ENCODE measurements around the gene TERT.
"Not testable (repeated sequence)": the region's sequence is repeated elsewhere in the genome, so short reads cannot be mapped to it uniquely, and the experiment has no call there.

TERT gene

GRCh38 chr5:1232780-1233179 lies 62.1 kb downstream of the TERT start:
- CTCF ChIA-PET = no interaction called here
- 95% methylated on average over 25 of the region's 25 CpGs for WGBS (ENCODE audit: insufficient coverage)
- H3K27me3 ChIP-seq (replicated peaks in 2 of 5; ENCODE audit: control insufficient read depth in 4 of 5, insufficient read depth in 5 of 5, low read length in 4 of 5) = peaks cover 0 to 44% (median 2%) of the 10 kb centered on the region in 5 experiments
- DNase-seq = no peak
- H3K36me3 ChIP-seq (ENCODE audit: control insufficient read depth in 4 of 4, insufficient read depth in 4 of 4, low read length in 3 of 4) = no peaks in the 10 kb centered on the region
- H3K4me3 ChIP-seq (ENCODE audit: control insufficient read depth in 1 of 7, extremely low read depth in 1 of 7, insufficient read depth in 4 of 7, low read depth in 2 of 7, low read length in 6 of 7) = no peak overlapping the region
- H3K4me1 ChIP-seq (ENCODE audit: control extremely low read depth in 1 of 4, control insufficient read depth in 4 of 4, insufficient read depth in 4 of 4, low read length in 3 of 4) = no peaks in the 10 kb centered on the region
- peaks cover 3 to 24% (median 7%) of the 10 kb centered on the region in 5 experiments for H3K9me3 ChIP-seq (ENCODE audit: control extremely low read depth in 1 of 5, control insufficient read depth in 4 of 5, insufficient read depth in 2 of 5, low read depth in 1 of 5, low read length in 4 of 5)
- POLR2A ChIA-PET = interaction anchor here (0.8 kb wide), 1 partner anchor 14 kb away, joined by 3 read pairs; no protein-coding TSS in a partner anchor
- no peak overlapping the region for H3K27ac ChIP-seq (ENCODE audit: insufficient read depth in 1 of 2, low read depth in 1 of 2, low read length in 2 of 2, poor library complexity in 1 of 2, severe bottlenecking in 2 of 2)

- Histone ChIP-seq H3K4me1 (ENCODE audit: control extremely low read depth in 1 of 4, control insufficient read depth in 4 of 4, insufficient read depth in 4 of 4, low read length in 3 of 4) (no peaks in the 10 kb centered on the region), H3K4me3 (ENCODE audit: control insufficient read depth in 1 of 7, extremely low read depth in 1 of 7, insufficient read depth in 4 of 7, low read depth in 2 of 7, low read length in 6 of 7) (no peak overlapping the region), H3K27ac (ENCODE audit: insufficient read depth in 1 of 2, low read depth in 1 of 2, low read length in 2 of 2, poor library complexity in 1 of 2, severe bottlenecking in 2 of 2) (no peak overlapping the region), H3K36me3 (ENCODE audit: control insufficient read depth in 4 of 4, insufficient read depth in 4 of 4, low read length in 3 of 4) (no peaks in the 10 kb centered on the region), H3K27me3 (replicated peaks in 2 of 5; ENCODE audit: control insufficient read depth in 4 of 5, insufficient read depth in 5 of 5, low read length in 4 of 5) (peaks cover 0 to 55% (median 2%) of the 10 kb centered on the region in 5 experiments), H3K9me3 (ENCODE audit: control extremely low read depth in 1 of 5, control insufficient read depth in 4 of 5, insufficient read depth in 2 of 5, low read depth in 1 of 5, low read length in 4 of 5) (peaks cover 0 to 20% (median 7%) of the 10 kb centered on the region in 5 experiments)
- WGBS (ENCODE audit: insufficient coverage) = 81% methylated on average over 13 of the region's 13 CpGs
- ChIA-PET CTCF (interaction anchor here (1.5 kb wide), 1 partner anchor 57 kb away, joined by 4 read pairs; no protein-coding TSS in a partner anchor), POLR2A (no interaction called here)
- no peak for DNase-seq
Observed at GRCh38 chr5:1231354-1231905, 63.4 kb downstream of the TERT start.

GRCh38 chr5:1230551-1230950 lies 64.3 kb downstream of the TERT start:
- CTCF ChIA-PET = interaction anchor here (1.5 kb wide), 1 partner anchor 56 kb away, joined by 4 read pairs; no protein-coding TSS in a partner anchor
- WGBS (ENCODE audit: insufficient coverage) = 93% methylated on average over 16 of the region's 17 CpGs
- no peak for DNase-seq

GRCh38 chr5:1229822-1230221 lies 65.0 kb downstream of the TERT start:
- WGBS (ENCODE audit: insufficient coverage) = 56% methylated on average over 5 of the region's 7 CpGs
- Histone ChIP-seq H3K27ac (ENCODE audit: insufficient read depth in 1 of 2, low read depth in 1 of 2, low read length in 2 of 2, poor library complexity in 1 of 2, severe bottlenecking in 2 of 2) (no peak overlapping the region), H3K4me3 (ENCODE audit: control insufficient read depth in 1 of 7, extremely low read depth in 1 of 7, insufficient read depth in 4 of 7, low read depth in 2 of 7, low read length in 6 of 7) (no peak overlapping the region), H3K27me3 (replicated peaks in 2 of 5; ENCODE audit: control insufficient read depth in 4 of 5, insufficient read depth in 5 of 5, low read length in 4 of 5) (peaks cover 0 to 53% (median 4%) of the 10 kb centered on the region in 5 experiments), H3K4me1 (ENCODE audit: control extremely low read depth in 1 of 4, control insufficient read depth in 4 of 4, insufficient read depth in 4 of 4, low read length in 3 of 4) (no peaks in the 10 kb centered on the region), H3K36me3 (ENCODE audit: control insufficient read depth in 4 of 4, insufficient read depth in 4 of 4, low read length in 3 of 4) (no peaks in the 10 kb centered on the region), H3K9me3 (ENCODE audit: control extremely low read depth in 1 of 5, control insufficient read depth in 4 of 5, insufficient read depth in 2 of 5, low read depth in 1 of 5, low read length in 4 of 5) (peaks cover 0 to 4% (median 0%) of the 10 kb centered on the region in 5 experiments)
- DNase-seq = no peak
- ChIA-PET POLR2A (no interaction called here), CTCF (interaction anchor here (1.5 kb wide), 1 partner anchor 55 kb away, joined by 4 read pairs; no protein-coding TSS in a partner anchor)

More at GRCh38 chr5:1230551-1230950, 64.3 kb downstream of the TERT start:
- Histone ChIP-seq H3K9me3 (ENCODE audit: control extremely low read depth in 1 of 5, control insufficient read depth in 4 of 5, insufficient read depth in 2 of 5, low read depth in 1 of 5, low read length in 4 of 5) (peaks cover 0 to 12% (median 4%) of the 10 kb centered on the region in 5 experiments), H3K4me3 (ENCODE audit: control insufficient read depth in 1 of 7, extremely low read depth in 1 of 7, insufficient read depth in 4 of 7, low read depth in 2 of 7, low read length in 6 of 7) (no peak overlapping the region), H3K36me3 (ENCODE audit: control insufficient read depth in 4 of 4, insufficient read depth in 4 of 4, low read length in 3 of 4) (no peaks in the 10 kb centered on the region), H3K27ac (ENCODE audit: insufficient read depth in 1 of 2, low read depth in 1 of 2, low read length in 2 of 2, poor library complexity in 1 of 2, severe bottlenecking in 2 of 2) (no peak overlapping the region), H3K27me3 (replicated peaks in 2 of 5; ENCODE audit: control insufficient read depth in 4 of 5, insufficient read depth in 5 of 5, low read length in 4 of 5) (peaks cover 0 to 55% (median 4%) of the 10 kb centered on the region in 5 experiments), H3K4me1 (ENCODE audit: control extremely low read depth in 1 of 4, control insufficient read depth in 4 of 4, insufficient read depth in 4 of 4, low read length in 3 of 4) (no peaks in the 10 kb centered on the region)
- POLR2A ChIA-PET = no interaction called here

- POLR2A ChIA-PET; DNase-seq; H3K9me3 ChIP-seq (ENCODE audit: control extremely low read depth in 1 of 5, control insufficient read depth in 4 of 5, insufficient read depth in 2 of 5, low read depth in 1 of 5, low read length in 4 of 5); H3K27ac ChIP-seq (ENCODE audit: insufficient read depth in 1 of 2, low read depth in 1 of 2, low read length in 2 of 2, poor library complexity in 1 of 2, severe bottlenecking in 2 of 2); H3K4me3 ChIP-seq (ENCODE audit: control insufficient read depth in 1 of 7, extremely low read depth in 1 of 7, insufficient read depth in 4 of 7, low read depth in 2 of 7, low read length in 6 of 7); H3K36me3 ChIP-seq (ENCODE audit: control insufficient read depth in 4 of 4, insufficient read depth in 4 of 4, low read length in 3 of 4); H3K4me1 ChIP-seq (ENCODE audit: control extremely low read depth in 1 of 4, control insufficient read depth in 4 of 4, insufficient read depth in 4 of 4, low read length in 3 of 4); CTCF ChIA-PET: not testable (repeated sequence)
- H3K27me3 ChIP-seq (replicated peaks in 2 of 5; ENCODE audit: control insufficient read depth in 4 of 5, insufficient read depth in 5 of 5, low read length in 4 of 5) = peaks cover 0 to 52% (median 4%) of the 10 kb centered on the region in 5 experiments
- 87% methylated on average over 11 of the region's 11 CpGs for WGBS (ENCODE audit: insufficient coverage)
Observed at GRCh38 chr5:1229023-1229422, 65.8 kb downstream of the TERT start.

GRCh38 chr5:1228120-1228519 lies 66.7 kb downstream of the TERT start:
- H3K4me3 ChIP-seq (ENCODE audit: control insufficient read depth in 1 of 7, extremely low read depth in 1 of 7, insufficient read depth in 4 of 7, low read depth in 2 of 7, low read length in 6 of 7) = no peak overlapping the region
- H3K9me3 ChIP-seq (ENCODE audit: control extremely low read depth in 1 of 5, control insufficient read depth in 4 of 5, insufficient read depth in 2 of 5, low read depth in 1 of 5, low read length in 4 of 5) = no peaks in the 10 kb centered on the region
- 63% methylated on average over 15 of the region's 15 CpGs for WGBS (ENCODE audit: insufficient coverage)
- H3K36me3 ChIP-seq (ENCODE audit: control insufficient read depth in 4 of 4, insufficient read depth in 4 of 4, low read length in 3 of 4) = no peaks in the 10 kb centered on the region
- CTCF ChIA-PET = no interaction called here
- no peaks in the 10 kb centered on the region for H3K4me1 ChIP-seq (ENCODE audit: control extremely low read depth in 1 of 4, control insufficient read depth in 4 of 4, insufficient read depth in 4 of 4, low read length in 3 of 4)
- no peak for DNase-seq
- POLR2A ChIA-PET = no interaction called here
- no peak overlapping the region for H3K27ac ChIP-seq (ENCODE audit: insufficient read depth in 1 of 2, low read depth in 1 of 2, low read length in 2 of 2, poor library complexity in 1 of 2, severe bottlenecking in 2 of 2)
- peaks cover 0 to 54% (median 4%) of the 10 kb centered on the region in 5 experiments for H3K27me3 ChIP-seq (replicated peaks in 2 of 5; ENCODE audit: control insufficient read depth in 4 of 5, insufficient read depth in 5 of 5, low read length in 4 of 5)

GRCh38 chr5:1227667-1228066 lies 67.2 kb downstream of the TERT start:
- POLR2A ChIA-PET = no interaction called here
- H3K27me3 ChIP-seq (replicated peaks in 2 of 5; ENCODE audit: control insufficient read depth in 4 of 5, insufficient read depth in 5 of 5, low read length in 4 of 5) = peaks cover 0 to 54% (median 4%) of the 10 kb centered on the region in 5 experiments
- H3K27ac ChIP-seq (ENCODE audit: insufficient read depth in 1 of 2, low read depth in 1 of 2, low read length in 2 of 2, poor library complexity in 1 of 2, severe bottlenecking in 2 of 2) = no peak overlapping the region
- no peaks in the 10 kb centered on the region for H3K4me1 ChIP-seq (ENCODE audit: control extremely low read depth in 1 of 4, control insufficient read depth in 4 of 4, insufficient read depth in 4 of 4, low read length in 3 of 4)
- peak in 2 of 3 donors; percentile 15 for DNase-seq
- no peaks in the 10 kb centered on the region for H3K9me3 ChIP-seq (ENCODE audit: control extremely low read depth in 1 of 5, control insufficient read depth in 4 of 5, insufficient read depth in 2 of 5, low read depth in 1 of 5, low read length in 4 of 5)
- CTCF ChIA-PET = no interaction called here
- H3K4me3 ChIP-seq (ENCODE audit: control insufficient read depth in 1 of 7, extremely low read depth in 1 of 7, insufficient read depth in 4 of 7, low read depth in 2 of 7, low read length in 6 of 7) = no peak overlapping the region
- no peaks in the 10 kb centered on the region for H3K36me3 ChIP-seq (ENCODE audit: control insufficient read depth in 4 of 4, insufficient read depth in 4 of 4, low read length in 3 of 4)
- WGBS (ENCODE audit: insufficient coverage) = 42% methylated on average over 14 of the region's 14 CpGs
